HepG2 (cell line): Measurements from ENCODE around the gene OR11H7. TPM values are rescaled to one million over a fixed set of nuclear protein-coding genes. Genes with fewer than 3 reads are reported as not detected.
A peak's percentile ranks its signal among the peaks of the same experiment; 100 is the strongest.

Experiments used
- ATAC-seq: fragments of 200-7000 bp; cut with Tn5 transposase; 3 replicates; pipeline ENCODE4 v1.9.1; 2020; ENCODE audit warnings: mild to moderate bottlenecking, moderate library complexity
- BruUV-seq: library from RNA; stranded (reverse); fragments of 400-500 nt; replicated peaks from 2 replicates; lab custom pipeline; 2021; lab: Mats Ljungman, UMichigan
- CTCF ChIA-PET: fragments of 300-600 bp; formaldehyde crosslinking; extraction: SDS; loops from one replicate; lab custom pipeline; 2021; ENCODE audit warnings: low total read pairs, inconsistent platforms, low intra/inter-chr PET ratio; lab: Yijun Ruan, JAX
- POLR2A ChIA-PET: fragments of 350-600 bp; sonication (Branson Sonifier 250); formaldehyde crosslinking; loops from one replicate; lab custom pipeline; 2020; ENCODE audit warnings: antibody characterized with exemption, inconsistent platforms; lab: Yijun Ruan, JAX
- DNase-seq: peaks from one replicate; pipeline ENCODE4 v3.0.0-alpha.2; 2015; ENCODE audit warnings: low spot score
- FAIRE-seq: peaks from 3 replicates; lab custom pipeline; 2011; peaks lifted over from hg19 to GRCh38; lab: Jason Lieb, UNC
- H2AFZ ChIP-seq: one replicate; pipeline ENCODE4 v1.6.1; 2011; ENCODE audit warnings: low read length, inconsistent platforms
- H3K27ac ChIP-seq: fragments of 300-600 bp; 3 replicates; pipeline ENCODE4 v1.8.0; 2011; ENCODE audit warnings: mixed run types, mild to moderate bottlenecking, mixed read lengths, low read length, inconsistent platforms; ENCODE audit not compliant: insufficient read depth; ENCODE audit errors: extremely low read length
- H3K27me3 ChIP-seq, 2 experiments: fragments of 200-600 bp in 1 of 2; 2 replicates in 1 of 2; 3 replicates in 1 of 2; pipeline versions ENCODE4 v1.6.0 to v1.8.0; 2011; ENCODE audit warnings: low read length in 2 of 2, mild to moderate bottlenecking in 2 of 2, moderate library complexity in 2 of 2, inconsistent platforms in 1 of 2; ENCODE audit not compliant: insufficient read depth in 2 of 2, control insufficient read depth in 1 of 2
- H3K36me3 ChIP-seq, 2 experiments: fragments of 200-600 bp in 1 of 2; replicated peaks in 1 of 2; 2 replicates in 1 of 2; 3 replicates in 1 of 2; pipeline versions ENCODE4 v1.5.1 to v1.8.0; 2011; ENCODE audit warnings: low read length in 2 of 2, inconsistent platforms in 1 of 2; ENCODE audit not compliant: insufficient read depth in 2 of 2, control insufficient read depth in 1 of 2
- H3K4me1 ChIP-seq: 2 replicates; pipeline ENCODE4 v1.5.1; 2012; ENCODE audit warnings: low read length, inconsistent platforms; ENCODE audit not compliant: insufficient read depth
- H3K4me2 ChIP-seq: 2 replicates; pipeline ENCODE4 v1.6.0; 2011; ENCODE audit warnings: low read depth, low read length, inconsistent platforms
- H3K4me3 ChIP-seq, 3 experiments: fragments of 200-600 bp in 1 of 3; sonication (generic), shearing (Covaris generic) in 1 of 3; replicated peaks in 1 of 3; 2 replicates each; pipeline ENCODE4 v1.5.1; 2011 to 2016; ENCODE audit warnings: low read length in 3 of 3, inconsistent platforms in 2 of 3, low read depth in 2 of 3, mild to moderate bottlenecking in 2 of 3, control low read depth in 1 of 3, mixed read lengths in 1 of 3; ENCODE audit not compliant: insufficient read depth in 1 of 3
- H3K79me2 ChIP-seq: one replicate; pipeline ENCODE4 v1.6.1; 2011; ENCODE audit warnings: low read length, inconsistent platforms; ENCODE audit not compliant: insufficient read depth
- H3K9ac ChIP-seq: 2 replicates; pipeline ENCODE4 v1.6.0; 2011; ENCODE audit warnings: mild to moderate bottlenecking, low read depth, low read length, inconsistent platforms; ENCODE audit not compliant: insufficient read depth
- H3K9me3 ChIP-seq: 2 replicates; pipeline ENCODE4 v1.5.1; 2012; ENCODE audit warnings: mild to moderate bottlenecking, low read length
- H4K20me1 ChIP-seq: 2 replicates; pipeline ENCODE4 v1.6.0; 2011; ENCODE audit warnings: inconsistent platforms, mild to moderate bottlenecking, low read length, moderate library complexity; ENCODE audit not compliant: insufficient read depth
- ATF5 ChIP-seq: sonication (generic); formaldehyde crosslinking; IDR thresholded peaks from 2 replicates; pipeline ENCODE4 v1.4.0; 2020; ENCODE audit warnings: mild to moderate bottlenecking, low read depth, missing genetic modification reagents
- CTCF ChIP-seq: sonication (generic); formaldehyde crosslinking; IDR thresholded peaks from 2 replicates; pipeline ENCODE4 v1.5.0; 2020; ENCODE audit warnings: mild to moderate bottlenecking, missing genetic modification reagents, moderate library complexity
- HHEX ChIP-seq: IDR thresholded peaks from 2 replicates; pipeline ENCODE4 v1.6.1; 2016; ENCODE audit warnings: control low read depth
- HIVEP1 ChIP-seq: sonication (generic); formaldehyde crosslinking; IDR thresholded peaks from 2 replicates; pipeline ENCODE4 v1.4.0; 2020; ENCODE audit warnings: mild to moderate bottlenecking, missing genetic modification reagents
- IRF9 ChIP-seq: sonication (generic); formaldehyde crosslinking; IDR thresholded peaks from 2 replicates; pipeline ENCODE4 v1.8.0; 2022; ENCODE audit warnings: missing genetic modification reagents, mild to moderate bottlenecking, borderline replicate concordance
- MAZ ChIP-seq, 2 experiments: sonication (generic) in 1 of 2; formaldehyde crosslinking in 1 of 2; IDR thresholded peaks; 2 replicates each; pipeline versions ENCODE4 v1.5.0 to v1.6.1; 2012 to 2020; ENCODE audit warnings: low read depth in 2 of 2, mild to moderate bottlenecking in 2 of 2, borderline replicate concordance in 1 of 2, improper control_type of control experiment in 1 of 2, low read length in 1 of 2, missing genetic modification reagents in 1 of 2, moderate library complexity in 1 of 2
- REL ChIP-seq: sonication (generic); formaldehyde crosslinking; conservative IDR thresholded peaks from 2 replicates; pipeline ENCODE4 v1.8.0; 2022; ENCODE audit warnings: mild to moderate bottlenecking, missing genetic modification reagents, moderate library complexity
- SP140L ChIP-seq: sonication (generic); formaldehyde crosslinking; IDR thresholded peaks from 2 replicates; pipeline ENCODE4 v1.4.0; 2020; ENCODE audit warnings: missing genetic modification reagents, borderline replicate concordance
- STAG1 ChIP-seq: sonication (generic); formaldehyde crosslinking; IDR thresholded peaks from 2 replicates; pipeline ENCODE4 v1.4.0; 2020; ENCODE audit warnings: missing genetic modification reagents
- TBX2 ChIP-seq: sonication (generic); formaldehyde crosslinking; IDR thresholded peaks from 2 replicates; pipeline ENCODE4 v1.5.0; 2020; ENCODE audit warnings: missing genetic modification reagents, mild to moderate bottlenecking, borderline replicate concordance
- TEAD2 ChIP-seq: sonication (generic); formaldehyde crosslinking; IDR thresholded peaks from 2 replicates; pipeline ENCODE4 v1.9.0; 2021; ENCODE audit warnings: missing genetic modification reagents
- TEAD3 ChIP-seq: optimal IDR thresholded peaks from 2 replicates; pipeline ENCODE3; 2016; ENCODE audit warnings: borderline replicate concordance
- ZMYM3 ChIP-seq: sonication (generic); formaldehyde crosslinking; IDR thresholded peaks from 2 replicates; pipeline ENCODE4 v1.5.1; 2020; ENCODE audit warnings: mild to moderate bottlenecking, missing genetic modification reagents
- ZNF281 ChIP-seq: sonication (generic); formaldehyde crosslinking; IDR thresholded peaks from 2 replicates; pipeline ENCODE4 v1.4.0; 2020; ENCODE audit warnings: missing genetic modification reagents, borderline replicate concordance
- ZNF296 ChIP-seq: sonication (generic); formaldehyde crosslinking; conservative IDR thresholded peaks from 2 replicates; pipeline ENCODE4 v1.5.0; 2020; ENCODE audit warnings: mild to moderate bottlenecking, missing genetic modification reagents
- ZNF713 ChIP-seq: sonication (generic); formaldehyde crosslinking; IDR thresholded peaks from 2 replicates; pipeline ENCODE4 v1.4.0; 2020; ENCODE audit warnings: mild to moderate bottlenecking, missing genetic modification reagents
- WGBS: methylation state at CpG from one replicate; pipeline ENCODE4 v1.1.6; 2017; ENCODE audit warnings: low lambda C conversion rate; 5-methylcytosine and 5-hydroxymethylcytosine counted together
- in situ Hi-C: cut with HindIII; loops from 2 replicates; pipeline ENCODE4 v1.10.0; 2017; ENCODE audit warnings: low pct_unique_long_range_greater_than_20kb; ENCODE audit not compliant: extremely low pct_ligation_motif_present
- intact Hi-C: fragments of 100-400 bp; cut with micrococcal nuclease; formaldehyde crosslinking; loops from one replicate; pipeline ENCODE4 v1.10.0; 2022; ENCODE audit not compliant: unreplicated experiment
- polyA plus RNA-seq, 8 experiments: library from polyadenylated mRNA; depleted of rRNA in 3 of 8; stranded (reverse) in 7 of 8; unstranded in 1 of 8; fragments of >200 nt; fragmentation: Illumina TruSeq in 4 of 8; extraction: Trizol in 4 of 8; gene quantifications; 2 replicates each; pipeline versions ENCODE4 v1.2.1 to v1.2.3, GENCODE V29; 2011 to 2016; ENCODE audit warnings: low read depth in 4 of 8, missing spikeins in 1 of 8, mixed read lengths in 1 of 8; ENCODE audit not compliant: insufficient read depth in 1 of 8
- total RNA-seq, 5 experiments: library from RNA; depleted of rRNA; stranded (reverse); fragments of >200 nt; fragmentation: Illumina TruSeq; extraction: Trizol; gene quantifications; 2 replicates each; pipeline ENCODE4 v1.2.3, GENCODE V29; 2016; ENCODE audit warnings: low read depth in 1 of 5

OR11H7 gene
- total and polyA plus RNA-seq, 2 of the 13 experiments (the other 11 are each of a cell fraction or from before 2014, with no cell fraction given): not detected

DNA sequence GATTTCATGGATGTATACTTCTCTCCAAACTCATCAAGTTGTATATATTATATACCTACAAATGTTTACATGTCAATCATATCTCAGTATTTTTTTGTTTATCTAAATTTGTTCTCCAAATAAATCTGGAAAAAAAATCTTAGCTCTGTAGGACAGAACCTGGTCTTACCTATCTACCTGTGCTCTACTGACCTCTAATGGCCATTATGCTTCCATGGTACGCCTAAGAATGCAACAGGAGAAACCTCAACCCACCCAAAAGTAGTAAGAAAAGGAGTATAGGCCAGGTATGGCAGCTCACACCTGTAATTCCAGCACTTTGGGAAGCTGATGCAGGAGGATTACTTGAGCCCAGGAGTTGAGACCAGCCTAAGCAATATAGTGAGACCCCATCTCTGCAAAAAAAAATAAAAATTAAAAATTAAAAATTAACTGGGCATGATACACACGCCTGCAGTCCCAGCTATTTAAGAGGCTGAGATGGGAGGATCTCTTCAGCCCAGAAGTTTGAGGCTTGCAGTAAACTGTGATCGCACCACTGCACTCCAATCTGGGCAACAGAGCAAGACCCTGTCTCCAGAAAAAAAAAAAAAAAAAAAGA lies 19.0 kb downstream of the OR11H7 start:
- Histone ChIP-seq H3K9ac (no peak overlapping the region), H3K4me2 (no peak overlapping the region), H3K36me3 (no peaks in the 10 kb centered on the region), H3K27ac (no peak overlapping the region), H3K79me2 (no peaks in the 10 kb centered on the region), H3K4me1 (no peaks in the 10 kb centered on the region), H3K9me3 (no peaks in the 10 kb centered on the region), H3K27me3 (no peaks in the 10 kb centered on the region), H2AFZ (no peak overlapping the region), H4K20me1 (no peaks in the 10 kb centered on the region), H3K4me3 (no peak overlapping the region)
- WGBS: 24% methylated on average over 3 of the region's 3 CpGs
- intact Hi-C loops: no loop called here
- POLR2A ChIA-PET: no interaction called here
- ATAC-seq (peak; percentile 93), DNase-seq (peak; percentile 66), FAIRE-seq (peak; percentile 61)
- no TSS peak for BruUV-seq
- CTCF ChIA-PET: interaction anchor here (1.1 kb wide), 1 partner anchor 370 kb away, joined by 3 read pairs; no protein-coding TSS in a partner anchor
- in situ Hi-C loops: no loop called here
- no peak for TF ChIP-seq ZNF281 (CRISPR knock-in tag)
- TF ChIP-seq HIVEP1 (CRISPR knock-in tag): no peak
- TF ChIP-seq TEAD3 (CRISPR knock-in tag): peak; percentile 17
- TF ChIP-seq STAG1 (CRISPR knock-in tag): peak; percentile 66
- TF ChIP-seq SP140L (CRISPR knock-in tag): no peak
- no peak for TF ChIP-seq ZNF296 (CRISPR knock-in tag)
- TF ChIP-seq TEAD2: no peak
- peak; percentile 72 for TF ChIP-seq CTCF (CRISPR knock-in tag)
- TF ChIP-seq ZNF713 (CRISPR knock-in tag): no peak
- TF ChIP-seq TBX2 (CRISPR knock-in tag): no peak
- TF ChIP-seq IRF9 (CRISPR knock-in tag): no peak
- TF ChIP-seq ATF5 (CRISPR knock-in tag): no peak
- TF ChIP-seq ZMYM3: no peak
- TF ChIP-seq REL: no peak
- TF ChIP-seq MAZ (IDR thresholded peaks at IDR 0.05; ENCODE audit: borderline replicate concordance, low read depth, low read length): no peak
- TF ChIP-seq MAZ (CRISPR knock-in tag; IDR thresholded peaks at IDR 0.05; ENCODE audit: low read depth): no peak
- no peak for TF ChIP-seq HHEX
